ENCODE measurements around the gene USP15. TPM values are rescaled to one million over a fixed set of nuclear protein-coding genes. Genes with fewer than 3 reads are reported as not detected.

USP15 gene
- total RNA-seq, 1 experiment from 2014 or later: 35.3 TPM

GRCh38 chr12:62250671-62251608, 9.3 kb upstream of the USP15 start:
- H3K27me3 Mint-ChIP-seq (ENCODE audit: low read depth): no peaks in the 10 kb centered on the region

More at GRCh38 chr12:62250671-62251608, 9.3 kb upstream of the USP15 start:
- Histone ChIP-seq H3K27me3 (ENCODE audit: insufficient read depth, low read length) (no peaks in the 10 kb centered on the region), H3K27ac (ENCODE audit: insufficient read length, low read depth, low read length) (no peak overlapping the region), H3K56ac (ENCODE audit: insufficient read length, low read depth, low read length) (no peak overlapping the region), H2BK20ac (ENCODE audit: low read depth, low read length, poor library complexity, severe bottlenecking) (no peak overlapping the region), H3K4me1 (ENCODE audit: insufficient read depth, low read length) (no peaks in the 10 kb centered on the region), H2BK15ac (ENCODE audit: low read depth, low read length) (no peak overlapping the region), H4K5ac (ENCODE audit: insufficient read length, low read depth, low read length) (no peak overlapping the region), H3K18ac (ENCODE audit: insufficient read length, low read depth, low read length) (no peak overlapping the region), H2AK5ac (ENCODE audit: insufficient read length, low read length) (no peak overlapping the region), H3K9ac (ENCODE audit: extremely low read depth, insufficient read length, low read length) (no peak overlapping the region), H3K79me1 (ENCODE audit: insufficient read depth, low read depth, low read length, poor library complexity, severe bottlenecking) (no peaks in the 10 kb centered on the region), H4K91ac (ENCODE audit: insufficient read length, low read depth, low read length) (no peak overlapping the region), H3K23ac (ENCODE audit: insufficient read length, low read depth, low read length) (no peak overlapping the region), H2BK12ac (ENCODE audit: insufficient read length, low read depth, low read length) (no peak overlapping the region), H3K14ac (ENCODE audit: insufficient read depth, low read length) (no peak overlapping the region), H3K79me2 (ENCODE audit: insufficient read depth, low read length) (no peaks in the 10 kb centered on the region), H2BK120ac (ENCODE audit: low read depth, low read length, poor library complexity, severe bottlenecking) (no peak overlapping the region), H4K8ac (replicated peaks; ENCODE audit: insufficient read length, low read depth, low read length) (no peak overlapping the region), H4K20me1 (ENCODE audit: control insufficient read depth, insufficient read depth, insufficient read length) (no peaks in the 10 kb centered on the region), H2BK5ac (ENCODE audit: insufficient read length, low read length) (no peak overlapping the region), H3K4me2 (ENCODE audit: insufficient read depth, insufficient read length, low read length) (no peak overlapping the region), H2AFZ (ENCODE audit: low read length) (no peak overlapping the region), H3T11ph (ENCODE audit: low read length) (no peak overlapping the region), H3K4ac (ENCODE audit: low read depth, low read length) (no peak overlapping the region), H3K9me3 (ENCODE audit: control insufficient read depth, low read depth, low read length) (no peaks in the 10 kb centered on the region), H3K23me2 (ENCODE audit: insufficient read length, low read depth, low read length, poor library complexity, severe bottlenecking) (no peaks in the 10 kb centered on the region)
- TF ChIP-seq CTCF (conservative IDR thresholded peaks at IDR 0.05): no peak
- no peak for DNase-seq
- Mint-ChIP-seq H3K27ac (no peak overlapping the region), H3K36me3 (ENCODE audit: insufficient read depth in 1 of 3, low read depth in 3 of 3) (no peaks in the 10 kb centered on the region), H3K4me3 (no peak overlapping the region), H3K9me3 (no peaks in the 10 kb centered on the region), H3K4me1 (peaks cover 2 to 8% of the 10 kb centered on the region in 2 experiments; a peak in 3 of 4 replicates)
- WGBS (ENCODE audit: extremely low coverage, insufficient read length, low lambda C conversion rate): no CpG with 5 or more reads among the region's 3 CpGs
